Activated T-cell treated with anti-CD3 and anti-CD28 coated beads, Interleukin-2, amount 50 U/mL, for 1 hour (primary cell): ENCODE results near the gene AAMP.
A peak's percentile ranks its signal among the peaks of the same experiment; 100 is the strongest.

Experiments used
- DNase-seq: peaks from one replicate; pipeline ENCODE4 v3.0.0-alpha.2; 2020

Gene AAMP

DNA sequence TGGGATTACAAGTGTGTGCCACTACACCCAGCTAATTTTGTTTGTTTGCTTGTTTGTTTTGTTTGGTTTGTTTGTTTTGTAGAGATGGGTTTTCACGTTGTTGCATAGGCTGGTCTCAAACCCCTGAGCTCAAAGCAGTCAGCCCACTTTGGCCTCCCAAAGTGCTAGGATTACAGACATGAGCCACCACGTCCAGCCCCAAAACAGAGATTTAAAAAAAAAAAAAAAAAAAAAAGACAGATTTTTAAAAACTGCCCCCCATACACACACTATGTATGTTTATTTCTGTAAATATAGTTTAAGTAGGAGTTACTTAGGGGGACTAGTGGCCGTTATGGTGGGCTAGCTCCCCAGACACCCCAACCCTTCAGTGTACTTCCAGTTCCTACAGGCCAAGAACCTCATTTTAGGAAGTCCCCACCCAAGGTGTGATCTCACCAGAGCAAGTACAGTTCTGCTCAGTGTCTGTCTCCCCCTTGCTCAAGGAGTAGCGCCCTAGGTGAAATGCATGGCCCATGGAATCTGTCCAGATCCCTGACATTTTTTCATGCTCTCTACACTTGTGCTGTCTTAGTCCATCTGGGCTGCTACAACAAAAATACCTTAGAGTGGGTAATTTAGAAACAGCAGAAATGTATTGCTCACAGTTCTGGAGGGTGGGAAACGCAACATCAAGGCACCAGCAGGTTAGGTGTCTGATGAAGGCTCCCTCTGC, 23.9 kb upstream of the AAMP start:
- DNase-seq, result no peak

DNA sequence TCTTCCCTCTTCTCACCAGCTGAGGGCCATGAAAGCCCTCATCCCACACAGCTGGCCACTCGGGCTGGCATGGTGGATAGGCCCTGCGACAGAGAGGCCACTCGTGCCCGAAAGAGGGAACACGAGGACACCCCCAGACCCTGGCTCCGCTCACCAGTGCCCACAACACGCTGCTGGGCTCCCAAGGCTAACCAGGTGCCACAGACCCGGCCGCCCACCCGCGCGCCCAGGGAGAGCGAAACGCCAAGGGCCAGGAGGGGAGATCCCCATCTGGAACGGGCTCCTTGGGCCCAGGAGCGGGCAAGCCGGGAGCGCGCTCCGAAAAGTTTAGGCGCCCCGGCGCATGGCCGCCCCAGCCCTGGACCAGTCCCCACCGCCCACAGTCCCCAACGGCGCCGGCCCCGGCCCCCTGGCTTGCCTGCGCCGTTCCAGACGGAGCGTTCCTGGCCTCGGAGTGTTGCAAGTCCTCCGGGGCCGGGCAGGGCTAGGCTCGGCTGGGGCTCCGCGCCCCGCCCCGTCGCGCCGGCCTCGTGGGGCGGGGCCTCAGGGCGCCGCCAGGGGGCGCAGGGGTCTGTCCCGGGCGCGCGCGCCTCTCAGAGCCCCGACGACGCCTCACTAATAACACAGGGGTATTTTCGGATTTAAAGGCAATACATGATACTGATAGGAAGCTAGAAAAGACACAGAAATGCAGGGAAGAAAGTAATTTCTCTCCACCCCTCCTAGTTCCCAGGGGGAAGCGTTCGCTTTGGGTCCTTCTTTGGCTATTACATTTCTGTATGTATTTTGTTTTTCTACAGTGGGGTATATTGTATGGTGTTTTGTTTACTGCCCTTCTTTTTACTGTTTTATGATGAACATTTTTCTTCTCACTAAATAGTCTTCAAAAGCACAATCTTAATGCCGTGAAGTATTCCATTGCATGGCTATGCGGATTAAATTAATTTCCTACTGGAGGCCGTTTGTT, 22.4 kb upstream of the AAMP start, which contains the start of gene TMBIM1:
Gene TMBIM1, minus strand, starts transcription at position 456 of the 967 bp plus-strand sequence. CDS start 10,362 bp downstream, outside the sequence.
- peak; percentile 90 for DNase-seq

DNA sequence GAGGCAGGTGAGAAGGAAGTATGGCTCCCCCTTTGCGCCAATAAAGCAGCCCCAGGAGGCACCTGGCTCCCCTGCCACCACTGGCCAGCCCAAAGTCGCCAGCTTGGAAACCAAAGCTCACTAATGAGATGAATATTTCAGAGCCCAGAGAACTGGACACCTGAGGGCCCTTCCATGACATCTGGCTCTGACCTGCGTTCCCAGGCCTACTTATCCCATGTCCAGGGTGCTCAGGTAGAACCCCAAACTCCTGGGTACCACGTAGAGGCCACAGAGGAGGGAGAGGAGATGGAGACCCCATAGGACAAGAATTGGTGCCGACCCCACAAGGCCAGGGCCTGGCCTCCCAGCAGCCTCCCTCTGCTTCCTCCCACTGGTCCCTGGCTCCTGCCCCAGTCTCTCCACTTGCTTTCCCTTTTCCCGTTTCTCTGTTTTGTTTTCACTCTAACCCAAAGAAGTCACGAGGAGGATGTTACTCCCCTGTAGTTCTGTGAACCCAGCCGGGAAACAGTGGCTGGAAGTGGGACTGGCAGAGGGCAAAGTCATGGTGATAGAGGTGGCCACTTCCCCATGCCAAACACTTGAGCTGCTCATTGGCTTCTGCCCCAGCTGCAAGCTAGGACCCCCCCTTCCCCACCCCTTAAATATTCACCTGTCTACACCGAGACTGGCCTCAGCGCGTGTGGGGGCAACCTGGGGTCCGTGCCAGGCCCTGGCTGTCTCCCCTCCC, 21.5 kb upstream of the AAMP start:
- peak; percentile 46 for DNase-seq

DNA sequence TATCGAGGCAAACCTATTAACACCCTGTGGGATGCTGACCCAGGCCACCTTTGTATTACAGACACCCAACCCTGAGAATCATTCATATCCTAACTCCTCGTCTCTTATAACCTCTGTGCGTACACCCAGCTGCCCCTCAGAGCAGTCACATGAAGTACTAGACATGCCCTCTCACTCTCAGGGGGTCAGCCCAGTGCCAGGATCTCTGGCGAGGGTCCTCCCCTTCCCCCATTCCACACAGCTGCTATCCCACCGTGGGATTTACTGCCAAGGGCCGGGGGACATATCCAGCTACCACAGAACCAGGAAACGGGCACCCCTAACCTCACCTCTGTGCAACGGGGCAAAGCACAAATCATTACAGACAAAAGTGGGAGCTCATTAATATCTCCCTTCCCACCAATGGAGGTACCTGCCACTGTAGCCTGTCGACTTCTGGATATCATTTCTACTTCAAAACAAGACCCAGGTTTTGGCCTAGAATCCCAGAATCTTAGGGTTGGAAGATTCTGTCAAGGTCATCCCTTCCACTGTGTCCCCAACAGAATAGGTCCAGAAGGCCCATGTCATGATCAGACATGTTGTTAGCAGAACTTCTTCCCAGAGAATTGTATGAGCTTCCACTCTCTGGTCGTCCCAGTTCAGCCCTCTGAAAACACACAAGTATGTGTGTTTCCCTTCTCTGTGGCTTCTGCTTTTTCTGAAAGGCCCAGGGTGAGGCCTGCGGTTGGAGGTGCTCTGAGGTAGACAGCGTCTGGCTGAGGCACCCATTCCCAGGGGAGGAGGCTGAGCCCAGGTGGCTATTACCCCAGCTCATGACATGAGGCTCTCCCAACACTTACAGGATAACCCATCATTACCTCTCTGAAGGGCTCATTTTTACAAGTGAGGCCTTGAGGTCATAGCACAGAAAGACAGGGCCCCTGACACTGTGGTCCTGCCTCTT, 20.7 kb upstream of the AAMP start:
- peak; percentile 70 for DNase-seq

DNA sequence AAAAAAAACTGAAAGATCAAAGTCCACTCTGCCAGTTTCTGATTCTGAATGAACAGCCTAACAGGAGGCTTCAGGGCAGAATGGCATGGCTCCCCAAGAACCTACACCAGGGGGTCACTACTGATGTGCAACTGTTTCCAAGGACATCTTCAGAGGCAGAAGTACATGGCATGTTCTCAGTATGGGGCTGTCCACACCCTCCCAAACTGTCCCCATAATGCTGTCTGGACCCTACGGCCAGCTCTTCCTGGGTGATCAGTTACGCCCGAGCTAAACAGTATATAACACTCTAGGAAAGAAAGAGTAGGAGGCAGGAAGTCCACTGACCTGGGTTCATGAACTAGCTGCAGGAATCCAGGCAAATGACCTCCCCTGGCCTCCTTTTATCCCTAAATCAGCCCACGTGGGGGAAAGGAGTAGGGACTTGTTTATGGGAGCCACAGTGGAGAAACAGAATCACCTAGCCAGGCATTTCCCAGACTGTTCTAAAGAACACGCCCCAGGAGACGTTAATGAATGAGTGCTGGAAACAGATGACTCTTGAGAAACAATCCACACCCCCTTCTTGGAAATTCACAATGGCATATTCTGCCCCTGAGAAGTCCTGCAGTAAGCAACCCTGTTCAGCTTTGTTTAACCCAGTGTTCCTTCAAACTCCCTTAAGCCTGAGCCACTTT, 19.8 kb upstream of the AAMP start:
- no peak for DNase-seq

DNA sequence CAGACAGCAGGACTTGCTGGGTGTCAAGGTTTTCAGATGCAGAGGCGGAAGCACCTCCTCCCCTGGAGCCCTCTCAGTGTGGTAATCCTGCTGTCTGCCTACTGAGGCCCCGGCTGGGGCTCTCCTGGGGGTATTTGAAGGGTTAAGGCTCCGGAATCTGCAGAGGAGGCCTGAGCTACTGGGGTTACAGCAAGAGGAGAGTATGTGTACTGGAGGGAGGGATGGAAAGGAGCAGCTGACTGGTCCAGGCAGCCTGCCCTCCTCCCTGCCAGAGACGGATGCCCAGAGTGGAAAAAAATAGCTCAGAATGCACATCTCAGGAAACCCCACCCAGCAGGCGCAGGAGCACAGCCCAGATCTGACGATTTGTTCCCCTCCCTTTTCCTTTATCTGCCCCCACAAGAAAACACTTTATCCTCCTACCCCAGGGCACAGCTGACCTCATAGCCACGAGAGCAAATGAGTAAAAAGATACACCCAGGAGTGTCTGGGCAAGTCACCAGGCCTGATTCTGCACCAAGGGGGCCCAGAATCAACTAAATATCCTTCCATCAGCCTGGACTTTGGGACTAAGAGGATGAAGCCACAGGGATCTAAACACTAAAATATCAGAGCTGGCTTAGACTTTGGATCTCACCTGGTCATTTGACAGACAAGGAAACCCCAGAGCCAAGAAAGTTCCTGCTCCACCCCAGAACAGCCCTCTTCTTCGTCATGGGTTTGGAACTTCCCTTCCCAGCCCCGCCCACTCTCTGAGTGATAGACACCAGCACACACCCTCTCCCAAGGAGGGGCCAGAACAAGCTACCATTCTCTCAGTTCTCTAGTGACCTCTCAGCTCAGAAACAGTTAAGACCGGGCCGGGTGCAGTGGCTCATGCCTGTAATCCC, 16.9 kb upstream of the AAMP start:
- DNase-seq, result peak; percentile 78

DNA sequence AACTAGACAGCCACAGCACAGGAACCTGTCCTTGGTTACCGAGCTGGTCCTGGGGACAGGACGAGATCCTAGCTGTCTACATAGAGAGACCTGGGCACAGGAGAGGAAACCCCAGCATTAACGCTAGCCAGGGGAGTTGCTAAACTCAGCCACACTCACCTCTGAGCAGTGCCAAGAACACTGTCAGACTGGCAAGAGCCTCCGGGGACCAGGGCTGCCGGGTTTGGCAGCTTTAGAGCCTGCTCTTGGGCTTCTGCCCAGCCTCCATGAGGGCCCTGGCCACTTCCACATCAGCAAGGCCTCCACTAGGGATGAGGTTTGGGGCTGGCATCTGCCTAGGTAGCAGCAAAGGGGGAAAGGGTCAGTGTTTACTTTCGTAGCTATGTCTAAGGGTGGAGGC, 15.7 kb upstream of the AAMP start:
- DNase-seq, result peak; percentile 44

DNA sequence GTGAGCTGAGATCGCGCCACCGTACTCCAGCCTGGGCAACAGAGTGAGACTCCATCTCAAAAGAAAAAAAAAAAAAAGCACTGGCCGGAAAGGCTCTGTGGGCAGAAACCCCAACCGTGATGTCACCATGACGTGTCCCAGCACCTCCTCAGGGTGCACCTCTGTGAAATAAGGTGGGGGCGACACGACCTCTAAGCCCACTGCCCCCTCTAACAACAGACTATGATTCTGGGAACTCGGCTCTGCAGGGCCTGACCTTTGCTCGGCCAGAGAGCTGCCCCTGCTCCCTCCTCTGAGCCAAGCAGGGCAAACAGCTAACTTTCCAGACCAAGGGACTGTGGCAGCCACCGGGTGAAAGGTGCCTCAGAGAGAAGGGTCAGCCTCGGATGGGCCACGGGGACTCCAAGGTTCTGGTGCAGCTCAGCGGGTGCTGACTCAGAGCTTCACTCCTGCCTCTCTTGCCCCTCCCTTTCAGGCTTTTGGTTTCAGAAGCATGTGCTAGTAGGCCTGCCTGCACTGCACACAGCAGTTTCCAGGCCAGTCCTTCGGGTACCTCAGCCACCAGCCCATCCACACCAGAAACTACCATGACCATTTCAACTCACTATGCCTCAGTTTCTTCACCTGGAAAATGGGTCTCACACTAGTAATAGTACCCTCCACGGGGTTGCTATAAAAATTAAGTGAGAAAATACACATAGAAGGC, 14.3 kb upstream of the AAMP start:
- peak; percentile 59 for DNase-seq

DNA sequence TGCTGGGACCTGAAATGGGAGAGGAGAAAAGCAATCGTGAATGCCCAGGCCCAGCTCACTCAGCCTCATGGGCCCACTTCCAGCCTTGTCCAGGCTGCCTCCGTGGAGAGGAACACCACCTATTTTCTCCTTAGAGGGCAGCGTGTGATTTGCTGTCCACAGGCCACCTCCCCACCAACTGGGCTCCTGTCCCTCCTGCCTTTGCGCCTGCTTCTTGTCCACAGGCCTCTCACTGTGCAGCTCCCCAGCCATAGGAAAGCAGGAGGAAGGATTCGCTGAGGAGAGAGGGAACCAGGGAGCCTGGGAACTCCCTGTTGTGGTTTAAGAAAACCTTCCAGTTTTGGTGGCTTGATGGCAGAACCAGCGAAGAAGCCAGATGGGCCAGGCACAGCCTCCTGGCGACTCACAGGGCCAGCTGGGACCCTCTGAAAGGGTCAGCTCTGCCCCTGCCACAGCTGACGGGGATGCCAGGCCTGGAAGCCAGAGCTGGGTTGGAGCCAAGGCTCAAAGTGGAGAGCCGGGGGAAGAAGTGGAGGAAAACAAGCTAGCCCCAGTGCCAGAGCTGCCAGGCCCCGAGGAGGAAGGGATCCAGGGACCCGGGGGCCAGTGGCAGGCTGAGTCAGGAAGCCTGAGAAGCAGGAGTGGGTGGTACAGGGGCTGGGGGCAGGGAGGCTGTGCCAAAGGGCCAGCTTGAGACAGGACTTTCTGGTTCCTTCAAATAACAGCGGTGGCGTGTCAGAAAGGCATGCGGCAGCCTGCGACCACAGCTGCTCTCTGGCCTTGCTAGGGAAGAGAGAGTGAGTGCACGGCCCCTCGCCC, 12.4 kb upstream of the AAMP start:
- peak; percentile 18 for DNase-seq

DNA sequence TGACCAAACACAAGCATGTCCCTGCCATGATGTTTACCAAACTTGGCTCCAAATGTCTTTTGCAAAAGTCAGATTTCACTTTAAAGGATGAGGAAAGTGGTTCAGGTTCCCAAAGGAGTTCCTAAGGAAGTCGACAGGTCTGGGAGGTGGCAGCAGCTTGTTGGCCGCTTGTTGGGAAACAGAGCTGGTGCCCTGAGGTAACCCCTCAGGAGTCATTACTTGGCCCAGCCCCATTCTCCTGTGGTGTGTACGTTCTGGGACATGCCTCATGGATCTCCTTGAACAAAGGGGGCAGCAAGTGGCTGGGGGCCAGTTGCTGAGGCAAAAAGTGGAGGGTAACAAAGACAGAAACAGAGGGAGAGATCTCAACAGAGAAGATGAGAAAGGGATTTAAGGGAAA, 11.5 kb upstream of the AAMP start:
- no peak for DNase-seq

DNA sequence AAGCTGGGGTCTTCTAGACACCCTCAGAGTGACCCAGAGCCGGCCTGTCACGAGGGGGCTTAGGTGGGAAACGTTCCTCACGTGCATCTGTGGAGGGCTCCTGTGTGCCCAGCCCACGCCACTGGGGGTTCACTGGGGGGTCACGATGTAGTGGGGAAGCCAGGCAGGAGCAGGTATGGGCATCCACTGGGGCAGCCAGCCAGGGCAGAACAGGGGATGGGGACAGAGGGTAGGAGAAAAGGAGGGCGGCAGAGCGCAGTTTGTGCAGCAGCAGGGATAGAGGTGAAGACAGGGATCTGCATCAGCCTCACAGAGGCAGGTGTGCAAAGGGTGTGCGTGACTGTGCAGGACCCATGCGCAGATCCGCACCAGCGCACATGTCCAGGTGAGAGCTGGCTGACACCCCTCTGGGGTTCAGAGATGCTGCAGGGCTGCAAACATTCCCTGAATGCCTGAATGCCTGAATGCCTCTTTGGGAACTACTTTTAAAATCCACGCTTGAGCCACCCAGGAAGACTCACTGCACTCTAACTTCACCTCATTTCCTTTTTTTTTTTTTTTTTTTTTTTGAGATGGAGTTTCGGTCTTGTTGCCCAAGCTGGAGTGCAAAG, 10.4 kb upstream of the AAMP start:
- no peak for DNase-seq

DNA sequence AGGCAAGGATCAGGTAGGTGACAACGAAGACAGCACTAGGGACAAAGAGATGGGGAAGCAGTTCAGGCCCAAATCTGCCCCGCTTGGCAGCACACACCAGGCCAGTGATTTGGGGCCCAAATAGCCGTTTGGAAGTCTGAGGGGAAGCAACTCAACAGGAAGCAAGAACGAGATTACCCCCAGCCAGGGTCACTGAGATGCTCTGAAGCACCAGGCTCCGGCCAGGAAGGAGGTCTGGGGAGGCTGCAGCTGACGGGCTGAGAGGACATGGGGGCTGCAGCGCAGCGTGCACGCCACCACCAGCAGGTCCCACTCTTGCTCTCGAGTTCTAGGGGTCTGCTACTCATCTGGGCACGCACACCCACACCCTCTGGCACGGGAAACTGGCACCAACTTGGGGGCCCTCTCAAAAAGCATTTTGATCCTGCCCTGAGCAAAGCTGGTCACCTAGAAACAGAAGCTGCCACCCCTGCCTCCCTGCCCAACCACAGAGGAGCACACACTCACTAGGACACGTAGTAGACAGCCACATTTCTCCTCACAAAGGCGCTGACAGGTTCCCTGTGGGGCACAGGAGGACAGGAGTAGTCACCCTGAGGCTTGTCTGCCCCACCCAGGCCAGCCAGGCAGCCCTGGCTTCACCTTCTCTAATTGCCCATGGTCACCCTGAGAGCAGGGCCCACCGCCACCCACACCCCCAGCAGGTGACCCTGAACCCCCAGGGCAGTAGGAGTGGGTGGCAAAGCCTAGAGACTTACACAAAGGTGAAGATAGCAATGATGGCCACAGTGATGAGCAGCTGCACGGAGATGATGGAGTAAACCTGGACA, 8.8 kb upstream of the AAMP start:
- no peak for DNase-seq

DNA sequence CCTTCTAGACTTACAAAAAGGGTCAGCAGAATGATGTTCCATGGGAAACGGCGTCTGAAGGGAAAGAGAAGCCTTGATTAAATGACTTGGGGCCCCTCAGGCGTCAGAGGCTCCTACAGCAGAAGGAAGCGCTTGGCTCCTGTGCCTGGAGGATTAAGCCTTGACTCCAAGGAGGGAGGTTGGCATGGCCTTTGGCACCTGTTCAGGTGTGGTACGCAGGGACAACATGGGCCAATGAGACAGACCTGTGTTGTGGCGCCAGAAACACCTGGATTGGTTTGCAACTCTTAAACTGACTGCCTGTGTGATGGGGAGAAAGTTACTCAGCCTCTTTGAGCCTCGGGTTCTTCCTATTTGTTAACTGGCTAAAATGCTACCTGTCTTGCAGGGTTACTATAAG, 8.0 kb upstream of the AAMP start:
- DNase-seq, result no peak

DNA sequence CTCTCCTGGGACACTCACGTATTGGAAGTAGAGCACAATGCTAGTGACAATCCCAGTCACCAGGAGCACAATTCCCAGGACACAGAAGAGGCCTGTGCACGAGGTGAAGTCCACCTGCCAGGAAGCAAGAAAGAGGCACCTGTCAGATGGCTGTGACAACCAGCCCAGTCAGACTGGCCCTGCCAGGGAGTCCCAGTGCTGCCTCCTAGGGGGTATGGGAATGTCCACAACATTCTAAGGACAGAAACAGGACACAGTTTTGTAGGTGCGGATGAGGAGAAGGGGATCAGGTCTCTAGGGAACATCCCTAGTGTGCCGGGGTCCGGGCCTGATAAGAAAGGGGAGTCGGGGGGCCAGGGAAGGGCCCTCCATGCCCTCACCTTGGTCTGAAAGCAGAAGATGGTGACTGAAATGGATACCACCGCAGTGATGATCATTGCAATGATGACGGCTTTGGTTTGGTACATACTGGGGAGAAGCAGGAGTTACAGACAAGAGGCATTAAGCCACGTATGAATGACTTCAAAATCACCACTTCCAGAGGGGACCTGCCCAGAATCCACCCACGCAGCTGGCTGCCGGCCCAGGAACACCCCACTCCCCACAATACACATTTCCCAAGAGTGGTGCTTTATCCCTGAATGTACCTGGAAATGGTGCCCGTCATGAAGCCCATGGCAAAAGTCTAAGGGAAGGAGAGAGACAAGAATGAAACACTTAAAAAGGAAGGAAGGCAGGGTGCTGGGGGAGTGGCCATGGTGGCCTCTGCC, 7.2 kb upstream of the AAMP start:
- DNase-seq, result peak; percentile 17

DNA sequence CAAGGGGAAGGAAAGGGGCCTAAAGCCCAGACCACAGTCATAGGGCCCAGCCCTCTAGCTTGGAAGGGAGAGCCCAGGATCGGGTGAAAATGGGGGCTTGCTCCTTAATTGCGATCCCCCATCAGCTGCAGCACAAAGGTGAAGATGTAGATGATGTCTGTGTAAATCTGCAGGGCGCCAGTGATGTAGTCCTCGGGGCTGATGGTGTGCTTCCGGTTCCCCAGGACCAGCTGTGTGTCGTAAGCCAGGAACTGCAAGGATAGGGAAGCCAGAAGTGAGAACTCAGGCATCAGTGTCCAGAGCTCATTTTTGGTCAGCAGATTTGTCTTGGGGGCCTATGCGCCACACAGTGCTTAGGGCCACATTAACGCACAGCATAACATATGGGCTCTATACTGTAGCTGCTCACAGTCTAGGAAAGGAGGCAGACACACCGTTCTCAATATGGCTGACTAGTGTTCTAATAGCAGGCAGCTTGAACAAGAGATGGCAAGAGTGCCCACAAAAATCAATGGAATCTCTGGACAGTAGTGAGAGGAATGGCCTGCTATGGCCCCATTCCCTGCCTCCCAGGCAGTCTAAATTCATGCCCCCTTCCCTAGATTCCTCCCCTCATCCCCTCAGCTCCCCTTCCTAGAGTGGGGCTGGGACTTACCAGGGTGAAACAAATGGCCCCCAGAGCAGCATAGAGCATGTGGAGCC, 5.6 kb upstream of the AAMP start:
- no peak for DNase-seq

DNA sequence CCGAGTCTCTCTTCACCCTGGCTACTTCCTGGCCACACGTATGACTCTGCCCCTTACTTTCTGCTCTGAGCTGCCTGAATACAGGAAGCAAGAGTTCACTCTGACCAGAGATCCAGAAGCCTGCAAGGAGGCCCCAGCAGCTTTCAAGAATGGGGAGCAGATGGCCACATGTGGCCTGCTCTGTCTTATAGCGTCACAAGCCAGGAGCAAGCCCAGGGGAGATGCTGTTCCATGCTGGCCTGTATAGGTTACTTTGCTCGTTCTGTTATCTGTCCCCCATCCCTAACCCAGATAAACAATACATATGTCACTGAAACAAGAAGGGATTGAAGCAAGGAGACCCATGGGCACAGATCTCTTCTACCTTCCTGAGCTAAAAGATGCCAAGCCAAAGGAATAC, 4.6 kb upstream of the AAMP start:
- DNase-seq, result no peak
